ENCODE results near the gene SH2D1B. TPM values are rescaled to one million over a fixed set of nuclear protein-coding genes. Genes with fewer than 3 reads are reported as not detected.

Gene SH2D1B
- total RNA-seq, 2 experiments from 2014 or later: not detected

GRCh38 chr1:162386292-162387225, 25.4 kb downstream of the SH2D1B start:
- CTCF ChIA-PET: no interaction called here
- Mint-ChIP-seq H3K27ac (no peak overlapping the region), H3K9me3 (ENCODE audit: low read depth) (no peaks in the 10 kb centered on the region), H3K27me3 (peaks cover 12% of the 10 kb centered on the region), H3K4me1 (no peaks in the 10 kb centered on the region), H3K4me3 (no peak overlapping the region), H3K36me3 (ENCODE audit: low read depth) (no peaks in the 10 kb centered on the region)
- intact Hi-C loops (cut with DNase I, micrococcal nuclease): no loop called here
- no peak for DNase-seq
- ATAC-seq: no peak
- POLR2A ChIA-PET: interaction anchor here (0.6 kb wide), 1 partner anchor 187 kb away, joined by 4 read pairs; no protein-coding TSS in a partner anchor

DNA sequence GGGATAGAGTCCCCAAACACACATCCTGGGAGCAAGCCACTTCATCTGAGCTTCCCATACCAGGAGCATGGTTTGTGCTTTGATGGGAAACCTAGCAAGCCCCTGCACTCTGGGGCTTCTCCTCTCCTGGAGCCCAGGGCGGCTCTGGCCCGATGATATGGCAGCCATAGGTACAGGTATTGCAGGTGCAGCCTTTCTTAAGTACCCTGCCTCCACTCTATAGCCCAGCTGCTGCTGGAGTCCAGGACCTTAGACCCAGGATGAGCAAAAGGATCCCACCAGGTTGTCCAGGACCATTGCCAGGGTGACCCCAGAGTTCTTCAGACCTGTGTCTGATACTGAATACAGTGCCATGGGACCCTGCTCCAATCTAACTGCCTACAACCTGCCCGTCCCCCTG, 26.2 kb downstream of the SH2D1B start:
- no peak for ATAC-seq
- no peak for DNase-seq
- intact Hi-C loops (cut with DNase I, micrococcal nuclease): no loop called here
- Mint-ChIP-seq H3K4me1 (no peaks in the 10 kb centered on the region), H3K4me3 (no peak overlapping the region), H3K36me3 (ENCODE audit: low read depth) (no peaks in the 10 kb centered on the region), H3K27me3 (peaks cover 12% of the 10 kb centered on the region), H3K9me3 (ENCODE audit: low read depth) (no peaks in the 10 kb centered on the region), H3K27ac (no peak overlapping the region)
- ChIA-PET CTCF (no interaction called here), POLR2A (no interaction called here)

DNA sequence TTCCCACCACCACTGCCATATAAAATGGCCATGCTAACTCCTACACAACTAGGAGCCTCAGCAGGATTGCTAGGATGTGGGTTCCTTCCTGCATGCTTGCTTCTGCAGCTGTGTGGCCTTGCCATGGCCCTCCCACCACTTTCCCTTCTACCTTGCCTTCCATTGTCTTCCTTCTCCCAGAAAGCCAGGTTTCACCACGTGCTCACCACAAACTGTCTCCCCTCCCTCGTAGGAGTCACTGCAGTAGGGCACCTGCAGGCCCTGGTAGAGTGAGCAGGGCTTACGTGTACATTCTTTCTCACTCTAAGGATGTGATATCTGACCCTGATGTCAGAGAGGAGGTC, 26.7 kb downstream of the SH2D1B start:
- peaks cover 9% of the 10 kb centered on the region for H3K27me3 Mint-ChIP-seq
- ATAC-seq (no peak), DNase-seq (no peak)
- H3K4me3 Mint-ChIP-seq: no peak overlapping the region
- no peaks in the 10 kb centered on the region for H3K9me3 Mint-ChIP-seq (ENCODE audit: low read depth)
- H3K27ac Mint-ChIP-seq: no peak overlapping the region
- ChIA-PET POLR2A (no interaction called here), CTCF (no interaction called here)
- no peaks in the 10 kb centered on the region for H3K4me1 Mint-ChIP-seq
- no peaks in the 10 kb centered on the region for H3K36me3 Mint-ChIP-seq (ENCODE audit: low read depth)
- intact Hi-C loops (cut with DNase I, micrococcal nuclease): no loop called here

- ChIA-PET POLR2A (no interaction called here), CTCF (interaction anchor here (0.7 kb wide), 1 partner anchor 32 kb away, joined by 5 read pairs; no protein-coding TSS in a partner anchor)
- no peak for DNase-seq
- no peak overlapping the region for H3K4me3 Mint-ChIP-seq
- intact Hi-C loops (cut with DNase I, micrococcal nuclease): no loop called here
- no peak overlapping the region for H3K27ac Mint-ChIP-seq
- H3K27me3 Mint-ChIP-seq: peaks cover 9% of the 10 kb centered on the region
- no peaks in the 10 kb centered on the region for H3K4me1 Mint-ChIP-seq
- H3K36me3 Mint-ChIP-seq (ENCODE audit: low read depth): no peaks in the 10 kb centered on the region
- H3K9me3 Mint-ChIP-seq (ENCODE audit: low read depth): no peaks in the 10 kb centered on the region
- ATAC-seq: no peak
Observed at GRCh38 chr1:162384601-162385279, 27.2 kb downstream of the SH2D1B start.

DNA sequence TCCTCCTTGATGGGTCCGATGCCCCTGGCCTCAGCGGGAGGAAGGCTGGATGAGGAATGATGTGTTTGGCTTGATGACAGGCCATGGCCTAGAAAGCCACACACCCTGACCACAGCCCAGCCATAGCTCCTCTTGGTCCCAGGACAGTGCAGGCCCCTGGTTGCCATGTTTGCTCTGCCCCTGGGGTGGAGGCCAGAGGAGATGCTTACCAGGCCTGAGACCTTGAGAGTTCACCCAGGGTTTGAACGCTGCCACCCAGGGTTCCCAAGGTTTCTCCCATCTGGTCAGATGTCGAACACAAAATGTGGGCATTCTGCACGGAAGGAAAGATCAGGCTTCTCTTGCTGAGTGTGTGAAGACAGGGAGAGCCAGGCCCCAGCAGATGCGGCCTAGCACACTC, 27.8 kb downstream of the SH2D1B start:
- H3K4me1 Mint-ChIP-seq: no peaks in the 10 kb centered on the region
- H3K36me3 Mint-ChIP-seq (ENCODE audit: low read depth): no peaks in the 10 kb centered on the region
- intact Hi-C loops (cut with DNase I, micrococcal nuclease): no loop called here
- ATAC-seq: no peak
- no peak for DNase-seq
- no peak overlapping the region for H3K27ac Mint-ChIP-seq
- CTCF ChIA-PET: interaction anchor here (0.7 kb wide), 1 partner anchor 31 kb away, joined by 5 read pairs; no protein-coding TSS in a partner anchor
- H3K4me3 Mint-ChIP-seq: no peak overlapping the region
- H3K9me3 Mint-ChIP-seq (ENCODE audit: low read depth): no peaks in the 10 kb centered on the region
- POLR2A ChIA-PET: no interaction called here
- H3K27me3 Mint-ChIP-seq: peaks cover 5% of the 10 kb centered on the region

GRCh38 chr1:162383516-162383915, 28.4 kb downstream of the SH2D1B start:
- CTCF ChIA-PET: no interaction called here
- no peaks in the 10 kb centered on the region for H3K9me3 Mint-ChIP-seq (ENCODE audit: low read depth)
- H3K36me3 Mint-ChIP-seq (ENCODE audit: low read depth): no peaks in the 10 kb centered on the region
- intact Hi-C loops (cut with DNase I, micrococcal nuclease): no loop called here
- POLR2A ChIA-PET: no interaction called here
- no peak for ATAC-seq
- H3K4me3 Mint-ChIP-seq: no peak overlapping the region
- no peak for DNase-seq
- no peaks in the 10 kb centered on the region for H3K27me3 Mint-ChIP-seq
- H3K4me1 Mint-ChIP-seq: no peaks in the 10 kb centered on the region
- no peak overlapping the region for H3K27ac Mint-ChIP-seq

- no peak for DNase-seq
- H3K4me3 Mint-ChIP-seq: no peak overlapping the region
- H3K36me3 Mint-ChIP-seq (ENCODE audit: low read depth): no peaks in the 10 kb centered on the region
- H3K9me3 Mint-ChIP-seq (ENCODE audit: low read depth): no peaks in the 10 kb centered on the region
- H3K27ac Mint-ChIP-seq: no peak overlapping the region
- no peak for ATAC-seq
- no peaks in the 10 kb centered on the region for H3K4me1 Mint-ChIP-seq
- intact Hi-C loops (cut with DNase I, micrococcal nuclease): no loop called here
- ChIA-PET CTCF (no interaction called here), POLR2A (no interaction called here)
- H3K27me3 Mint-ChIP-seq: no peaks in the 10 kb centered on the region
Observed at GRCh38 chr1:162383091-162383490, 28.8 kb downstream of the SH2D1B start.

- Mint-ChIP-seq H3K27me3 (no peaks in the 10 kb centered on the region), H3K27ac (no peak overlapping the region), H3K36me3 (ENCODE audit: low read depth) (no peaks in the 10 kb centered on the region), H3K4me1 (no peaks in the 10 kb centered on the region), H3K9me3 (ENCODE audit: low read depth) (no peaks in the 10 kb centered on the region), H3K4me3 (no peak overlapping the region)
- intact Hi-C loops (cut with DNase I, micrococcal nuclease): no loop called here
- ATAC-seq (no peak), DNase-seq (no peak)
- POLR2A ChIA-PET: no interaction called here
- CTCF ChIA-PET: no interaction called here
Observed at GRCh38 chr1:162381941-162382750, 29.8 kb downstream of the SH2D1B start.

GRCh38 chr1:162381383-162381782, 30.6 kb downstream of the SH2D1B start, which contains the start of gene C1orf226:
TSS of gene C1orf226 (plus strand) at chr1:162381728. CDS start at chr1:162381902, 174 bp downstream.
- Mint-ChIP-seq H3K4me1 (no peaks in the 10 kb centered on the region), H3K36me3 (ENCODE audit: low read depth) (no peaks in the 10 kb centered on the region), H3K9me3 (ENCODE audit: low read depth) (no peaks in the 10 kb centered on the region), H3K4me3 (no peak within 1 kb of the TSS), H3K27me3 (no peaks in the 10 kb centered on the region), H3K27ac (no peak within 1 kb of the TSS)
- ATAC-seq (no peak), DNase-seq (no peak)
- CTCF ChIA-PET: interaction anchor here (1.2 to 1.4 kb wide), 2 partner anchors 8 to 10 kb away, joined by 3 to 5 read pairs; no protein-coding TSS in a partner anchor
- POLR2A ChIA-PET: no interaction called here
- intact Hi-C loops (cut with DNase I, micrococcal nuclease): no loop called here

GRCh38 chr1:162380061-162380846, 31.7 kb downstream of the SH2D1B start:
- Mint-ChIP-seq H3K4me1 (no peaks in the 10 kb centered on the region), H3K4me3 (no peak overlapping the region), H3K27ac (no peak overlapping the region), H3K27me3 (no peaks in the 10 kb centered on the region), H3K9me3 (ENCODE audit: low read depth) (no peaks in the 10 kb centered on the region), H3K36me3 (ENCODE audit: low read depth) (no peaks in the 10 kb centered on the region)
- ChIA-PET CTCF (interaction anchor here (0.7 to 1.4 kb wide), 3 partner anchors 9 to 1057 kb away, joined by 3 to 5 read pairs (median 3); no protein-coding TSS in a partner anchor), POLR2A (no interaction called here)
- ATAC-seq (no peak), DNase-seq (no peak)
- intact Hi-C loops (cut with DNase I, micrococcal nuclease): no loop called here

- POLR2A ChIA-PET: no interaction called here
- Mint-ChIP-seq H3K36me3 (ENCODE audit: low read depth) (no peaks in the 10 kb centered on the region), H3K4me3 (no peak within 1 kb of the TSS), H3K27me3 (no peaks in the 10 kb centered on the region), H3K9me3 (ENCODE audit: low read depth) (no peaks in the 10 kb centered on the region), H3K4me1 (no peaks in the 10 kb centered on the region), H3K27ac (no peak within 1 kb of the TSS)
- ATAC-seq (no peak), DNase-seq (no peak)
- intact Hi-C loops (cut with DNase I, micrococcal nuclease): no loop called here
- CTCF ChIA-PET: no interaction called here
Observed at GRCh38 chr1:162376691-162377090, 35.2 kb downstream of the SH2D1B start, which contains the start of gene SPATA46. TSS of gene SPATA46 (minus strand) at chr1:162376854. CDS start at chr1:162376790, 64 bp downstream.
